OCI-LY7 (cell line): ENCODE measurements around the gene ZNRF3.

ENCODE experiments used
- CTCF ChIP-seq: fragments of 200-600 bp; sonication (generic); conservative IDR thresholded peaks from 2 replicates; pipeline ENCODE4 v1.5.1; 2014; ENCODE audit warnings: mild to moderate bottlenecking, antibody characterized with exemption, low read length, moderate library complexity, mixed read lengths
- EZH2phosphoT487 ChIP-seq: fragments of 200-600 bp; sonication (generic); IDR thresholded peaks from 2 replicates; pipeline ENCODE4 v1.6.1; 2018; ENCODE audit warnings: low read depth, borderline replicate concordance, mild to moderate bottlenecking, mixed run types, antibody characterized with exemption, low read length, moderate library complexity, mixed read lengths

DNA sequence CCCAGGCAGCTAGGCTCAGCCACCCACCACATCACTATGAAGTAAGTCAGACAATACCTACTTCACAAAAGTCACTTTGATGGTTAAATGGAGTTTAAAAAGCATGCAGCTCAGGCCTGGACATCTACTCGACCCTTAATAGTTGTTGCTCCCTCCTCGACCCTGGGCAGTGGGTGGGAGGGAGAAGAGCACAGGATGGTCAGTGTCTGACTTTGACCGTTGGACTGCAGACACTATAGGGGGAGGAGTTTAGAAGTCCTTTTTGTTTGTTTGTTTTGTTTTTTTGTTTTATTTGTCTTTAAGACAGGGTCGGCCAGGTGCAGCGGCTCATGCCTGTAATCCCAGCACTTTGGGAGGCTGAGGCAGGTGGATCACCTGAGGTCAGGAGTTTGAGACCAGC is 44.4 kb upstream of the ZNRF3 start:
- TF ChIP-seq EZH2phosphoT487 (no peak), CTCF (no peak)
